Measurements from ENCODE around the gene CNTN1. TPM values are rescaled to one million over a fixed set of nuclear protein-coding genes. Genes with fewer than 3 reads are reported as not detected.

The CNTN1 gene
- total and polyA plus RNA-seq, 2 of the 8 experiments (the other 6 are each of a cell fraction or from before 2014, with no cell fraction given), result 7.2 to 21.8 TPM

DNA sequence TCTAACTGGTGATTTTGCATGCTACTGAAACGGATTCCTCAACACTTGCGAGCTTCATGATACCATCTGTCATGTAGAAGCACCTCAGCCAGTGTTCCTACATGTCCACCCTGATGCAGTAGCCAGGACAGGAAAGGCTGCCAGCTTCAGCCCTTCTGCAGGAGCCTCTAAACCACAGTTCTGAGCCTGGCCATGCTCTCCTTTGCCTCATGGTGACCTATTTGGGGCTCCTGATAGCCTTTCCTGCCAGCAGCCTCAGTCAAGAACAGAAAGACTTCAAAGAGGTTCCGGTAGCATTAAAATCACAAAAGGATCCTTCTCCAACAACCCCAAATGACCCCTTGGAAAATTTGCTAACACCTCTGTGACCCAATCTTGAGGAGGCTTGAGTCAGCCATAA, 96.0 kb downstream of the CNTN1 start (continued):
- TF ChIP-seq CBX8 (IDR thresholded peaks at IDR 0.05; ENCODE audit: borderline replicate concordance, low read depth, low read length), result no peak
- no peak for TF ChIP-seq CEBPB (IDR thresholded peaks at IDR 0.05; ENCODE audit: low read depth, low read length)
- TF ChIP-seq NANOG (IDR thresholded peaks at IDR 0.05; ENCODE audit: insufficient read depth, low read depth, low read length, poor library complexity, severe bottlenecking), result no peak

All from H1 (cell line).